Right renal pelvis (tissue), 4 donors: ENCODE results near the gene TTLL3. TPM values are rescaled to one million over a fixed set of nuclear protein-coding genes. Genes with fewer than 3 reads are reported as not detected.

ENCODE experiments used
- DNase-seq, 4 donors: peaks; one replicate each; pipeline ENCODE4 v3.0.0-alpha.2; 2013; ENCODE audit warnings: low read depth in 4 of 4, low spot score in 3 of 4, missing footprints in 1 of 4
- polyA plus RNA-seq, 4 donors: library from polyadenylated mRNA; unstranded; fragments of 120-200 nt; gene quantifications; one replicate each; pipeline ENCODE4 v1.2.1, GENCODE V29; 2013; ENCODE audit not compliant: insufficient read length in 4 of 4

TTLL3 gene
- polyA plus RNA-seq, 4 donors: 38.6 to 60.3 (median 43.0) TPM

- DNase-seq: no peak
Measured at GRCh38 chr3:9806137-9806536, 3.9 kb upstream of the TTLL3 start.

GRCh38 chr3:9806688-9807589, 3.1 kb upstream of the TTLL3 start:
- no peak for DNase-seq

DNA sequence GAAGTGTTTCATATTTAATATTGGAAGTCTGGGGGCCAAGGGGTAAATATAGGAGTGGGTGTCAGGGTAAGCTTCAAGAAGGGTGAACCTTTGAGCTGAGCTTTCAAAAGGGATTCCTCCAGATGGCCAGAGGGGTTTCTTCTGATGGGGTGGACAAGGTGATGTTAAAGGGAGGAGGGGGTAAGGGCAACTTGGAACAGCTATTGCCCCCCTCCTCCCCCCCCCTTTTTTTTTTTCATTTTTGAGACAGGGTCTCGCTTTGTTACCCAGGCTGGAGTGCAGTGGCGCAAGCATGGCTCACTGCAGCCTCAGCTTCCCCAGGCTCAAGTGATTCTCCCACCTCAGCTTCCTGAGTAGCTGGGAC, 2.1 kb upstream of the TTLL3 start:
- no peak for DNase-seq

- no peak for DNase-seq
Measured at GRCh38 chr3:9808345-9809037, 1.6 kb upstream of the TTLL3 start.

- no peak for DNase-seq
Measured at GRCh38 chr3:9809239-9809614, 835 bp upstream of the TTLL3 start.

GRCh38 chr3:9810433-9810770, 340 bp downstream of the TTLL3 start:
- no peak for DNase-seq

DNA sequence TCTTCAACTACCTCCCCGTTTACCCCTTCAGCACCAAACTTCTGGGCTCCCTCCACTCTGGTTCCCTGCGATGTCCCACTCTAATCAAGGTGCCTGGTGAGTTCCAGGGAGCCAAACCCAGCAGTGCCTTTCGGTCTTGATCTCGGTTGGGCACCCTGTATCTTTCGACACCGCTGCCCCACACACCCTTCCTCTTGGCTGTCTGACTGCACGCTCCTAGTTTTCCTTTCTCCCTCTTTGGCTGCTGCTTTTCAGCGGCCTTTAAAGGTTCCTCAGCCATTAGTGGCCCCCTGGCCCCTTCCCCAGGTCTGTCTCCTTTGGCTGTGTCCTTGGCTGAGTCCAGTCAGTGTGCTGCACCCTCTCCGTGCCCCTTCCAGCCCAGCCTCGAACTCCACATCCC, 784 bp downstream of the TTLL3 start:
- DNase-seq: no peak

- DNase-seq: no peak
Measured at GRCh38 chr3:9812870-9813483, 2.9 kb downstream of the TTLL3 start.

DNA sequence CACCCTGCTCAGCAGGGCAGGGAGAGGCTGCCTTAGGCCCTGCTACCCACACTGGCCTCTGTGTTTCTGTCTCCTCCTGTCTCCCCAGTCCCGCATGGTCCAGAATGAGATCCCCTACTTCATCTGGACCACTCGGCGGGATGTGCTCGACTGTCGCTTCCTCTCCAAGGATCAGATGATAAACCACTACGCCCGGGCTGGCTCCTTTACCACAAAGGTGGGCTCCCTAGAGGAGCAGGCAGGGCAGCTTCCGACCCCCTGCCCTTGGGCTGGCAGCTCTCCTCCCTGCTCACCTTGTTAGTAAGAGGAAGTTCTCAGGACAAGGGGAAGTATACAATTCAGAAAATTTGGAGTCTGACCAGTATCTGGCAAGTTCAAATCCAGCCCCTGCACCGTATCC, 5.9 kb downstream of the TTLL3 start:
- no peak for DNase-seq

DNA sequence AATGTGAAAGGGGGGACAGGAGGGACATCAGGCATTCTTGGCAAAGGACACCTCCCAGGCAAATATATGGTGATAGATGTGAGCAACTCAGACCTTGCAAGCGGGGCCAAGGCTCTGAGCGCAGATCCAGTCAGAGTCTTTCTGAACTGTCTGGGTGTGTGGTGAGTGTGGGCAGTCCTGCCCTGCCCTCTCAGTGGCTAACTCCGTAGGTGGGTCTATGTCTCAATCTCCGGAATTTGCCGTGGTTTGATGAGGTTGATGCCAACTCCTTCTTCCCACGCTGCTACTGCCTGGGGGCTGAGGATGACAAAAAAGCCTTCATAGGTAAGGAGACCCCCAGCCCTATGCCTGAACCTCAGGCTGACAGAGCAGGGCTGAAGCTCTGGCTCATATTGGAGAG, 7.4 kb downstream of the TTLL3 start:
- DNase-seq: no peak

GRCh38 chr3:9818666-9819335, 8.7 kb downstream of the TTLL3 start:
- no peak for DNase-seq

DNA sequence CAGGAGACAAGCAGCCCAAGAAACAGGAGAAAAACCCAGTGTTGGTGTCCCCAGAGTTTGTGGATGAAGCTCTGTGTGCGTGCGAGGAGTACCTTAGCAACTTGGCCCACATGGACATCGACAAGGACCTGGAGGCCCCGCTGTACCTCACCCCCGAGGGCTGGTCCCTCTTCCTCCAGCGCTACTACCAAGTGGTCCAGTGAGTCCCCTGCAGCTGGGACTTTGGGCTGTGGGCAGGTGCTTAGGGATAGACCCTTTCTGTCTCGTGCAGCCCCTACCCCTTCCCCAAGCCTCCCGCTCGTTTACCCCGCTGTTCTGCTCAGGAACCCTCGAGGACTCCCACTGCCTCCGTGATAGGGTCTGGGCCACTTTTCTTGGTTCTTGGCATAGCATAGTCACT, 10.5 kb downstream of the TTLL3 start:
- DNase-seq: no peak

GRCh38 chr3:9820946-9821345, 10.9 kb downstream of the TTLL3 start:
- no peak for DNase-seq

DNA sequence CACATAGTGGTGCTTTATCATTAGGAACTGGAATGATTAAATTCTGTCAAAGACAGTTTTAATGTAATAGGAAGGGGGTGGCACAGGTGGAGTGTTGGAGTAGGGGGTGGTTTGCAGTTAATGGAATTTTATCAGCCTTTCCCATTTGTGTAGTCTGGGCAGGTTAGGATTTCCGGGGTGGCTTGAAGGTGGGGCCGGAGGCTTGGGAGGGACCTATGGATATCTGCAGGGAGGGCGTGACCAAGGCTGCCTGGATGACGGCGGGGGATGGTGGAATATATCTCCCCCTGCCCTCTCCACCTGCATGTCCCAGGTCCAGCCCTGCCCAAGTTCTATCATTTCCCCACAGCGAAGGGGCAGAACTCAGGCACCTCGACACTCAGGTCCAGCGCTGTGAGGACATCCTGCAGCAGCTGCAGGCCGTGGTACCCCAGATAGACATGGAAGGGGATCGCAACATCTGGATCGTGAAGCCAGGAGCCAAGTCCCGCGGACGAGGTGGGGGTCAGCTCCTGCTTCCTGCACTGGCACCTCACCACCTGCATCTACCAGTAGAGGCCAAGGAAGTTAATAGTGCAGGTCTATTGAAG, 15.5 kb downstream of the TTLL3 start:
- DNase-seq: no peak

DNA sequence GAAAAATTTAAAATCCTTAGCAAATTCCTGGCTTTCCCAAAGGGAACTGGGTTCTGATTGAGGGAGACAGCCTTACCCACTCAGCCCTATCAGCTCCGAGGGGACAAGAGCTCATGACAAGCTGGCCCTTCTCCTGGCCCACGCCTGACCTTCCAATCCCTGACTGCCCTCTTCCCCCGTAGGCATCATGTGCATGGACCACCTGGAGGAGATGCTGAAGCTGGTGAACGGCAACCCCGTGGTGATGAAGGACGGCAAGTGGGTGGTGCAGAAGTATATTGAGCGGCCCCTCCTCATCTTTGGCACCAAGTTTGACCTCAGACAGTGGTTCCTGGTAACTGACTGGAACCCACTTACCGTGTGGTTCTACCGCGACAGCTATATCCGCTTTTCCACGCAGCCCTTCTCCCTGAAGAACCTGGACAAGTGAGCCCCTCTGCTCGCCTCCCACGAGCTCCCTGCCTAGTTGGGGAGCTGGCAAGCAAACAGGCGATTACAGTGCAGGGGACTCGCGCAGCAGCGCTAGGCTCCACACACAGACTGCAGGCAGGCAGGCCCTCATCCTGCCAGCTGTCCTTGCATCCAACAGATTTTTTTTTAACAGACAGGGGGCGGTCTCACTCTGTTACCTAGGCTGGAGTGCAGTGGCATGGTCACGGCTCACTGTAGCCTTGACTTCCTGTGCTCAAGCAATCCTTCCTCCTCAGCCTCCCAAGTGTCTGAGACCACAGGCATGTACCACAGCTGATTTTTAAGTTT, 16.9 kb downstream of the TTLL3 start:
- DNase-seq: no peak

GRCh38 chr3:9828801-9829755, 19.0 kb downstream of the TTLL3 start:
- DNase-seq: no peak

DNA sequence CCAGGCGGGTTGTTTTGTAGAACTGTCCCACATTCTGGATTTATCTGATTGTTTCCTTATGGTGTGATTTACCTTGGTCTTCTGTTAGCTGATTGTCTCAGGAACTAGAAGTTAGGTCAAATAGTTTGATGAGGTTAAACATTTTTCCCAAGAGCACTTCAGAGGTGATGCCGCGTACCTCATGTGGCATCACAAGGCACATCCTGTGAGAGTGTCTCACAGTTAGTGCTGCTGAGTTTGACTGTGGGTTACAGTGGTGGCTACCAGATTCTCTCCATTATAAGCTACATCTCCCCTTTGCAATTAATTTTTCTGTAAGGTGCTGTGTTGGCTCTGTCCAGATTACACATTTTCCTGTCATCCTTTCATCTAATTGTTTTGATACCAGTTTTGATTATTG, 21.2 kb downstream of the TTLL3 start:
- no peak for DNase-seq

DNA sequence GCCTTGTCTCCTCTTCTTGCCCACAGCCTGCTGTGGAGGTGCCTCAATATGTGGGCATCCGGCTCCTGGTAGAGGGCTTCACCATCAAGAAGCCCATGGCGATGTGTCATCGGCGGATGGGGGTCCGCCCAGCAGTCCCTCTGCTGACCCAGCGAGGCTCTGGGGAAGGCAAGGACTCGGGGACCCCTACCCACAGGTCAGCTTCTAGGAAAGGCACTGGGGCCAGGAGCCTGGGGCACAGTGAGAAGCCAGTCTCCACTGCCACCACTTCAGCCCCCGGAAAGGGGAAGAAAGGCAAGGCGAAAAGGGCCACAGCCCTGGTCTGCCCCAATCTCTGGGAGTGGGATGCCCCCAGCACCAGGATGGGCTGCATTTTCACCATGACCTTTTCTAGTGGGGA, 23.0 kb downstream of the TTLL3 start:
- DNase-seq: no peak
